GM12864 (cell line): ENCODE data around the gene UTF1.
"Not testable (repeated sequence)": the region's sequence is repeated elsewhere in the genome, so short reads cannot be mapped to it uniquely, and the experiment has no call there.

Experiments
- DNase-seq: peaks from one replicate; pipeline ENCODE4 v3.0.0-alpha.2; 2011; ENCODE audit warnings: low read depth
- H3K4me3 ChIP-seq: 2 replicates; pipeline ENCODE4 v1.5.1; 2011; ENCODE audit warnings: mild to moderate bottlenecking, low read depth, low read length, control low read depth
- CTCF ChIP-seq: IDR thresholded peaks from 2 replicates; pipeline ENCODE4 v1.5.1; 2011; ENCODE audit warnings: low read depth, mild to moderate bottlenecking, moderate library complexity, low read length, control low read depth, inconsistent platforms; ENCODE audit errors: missing control alignments

UTF1 gene

GRCh38 chr10:133229265-133230043 is 563 bp upstream of the UTF1 start:
- TF ChIP-seq CTCF: no peak
- no peak overlapping the region for H3K4me3 ChIP-seq
- no peak for DNase-seq

GRCh38 chr10:133230387-133231195 is 574 bp downstream of the UTF1 start:
- no peak for TF ChIP-seq CTCF
- no peak for DNase-seq
- H3K4me3 ChIP-seq: no peak overlapping the region

- H3K4me3 ChIP-seq: no peak overlapping the region
- DNase-seq: no peak
Observed at GRCh38 chr10:133231244-133231945, 1.4 kb downstream of the UTF1 start.

GRCh38 chr10:133231946-133232574 is 2.0 kb downstream of the UTF1 start:
- TF ChIP-seq CTCF: no peak
- no peak overlapping the region for H3K4me3 ChIP-seq
- no peak for DNase-seq

More at GRCh38 chr10:133231244-133231945, 1.4 kb downstream of the UTF1 start:
- TF ChIP-seq CTCF: no peak

GRCh38 chr10:133234796-133235195 is 4.8 kb downstream of the UTF1 start:
- H3K4me3 ChIP-seq, DNase-seq: not testable (repeated sequence)

- no peak for DNase-seq
- H3K4me3 ChIP-seq: no peak overlapping the region
- TF ChIP-seq CTCF: no peak
Observed at GRCh38 chr10:133235265-133235855, 5.3 kb downstream of the UTF1 start.
